Loucy (cell line): ENCODE results near the gene SAMD7.

ENCODE experiments used
- H2AFZ ChIP-seq: fragments of 200-600 bp; sonication (generic); 2 replicates; pipeline ENCODE4 v1.6.0; 2016; ENCODE audit warnings: antibody characterized with exemption, mild to moderate bottlenecking, low read length, moderate library complexity
- H3F3A ChIP-seq: fragments of 200-600 bp; 2 replicates; pipeline ENCODE4 v1.6.0; 2016; ENCODE audit warnings: antibody characterized with exemption, low read depth, mild to moderate bottlenecking
- H3K27me3 ChIP-seq: fragments of 200-600 bp; sonication (generic); 2 replicates; pipeline ENCODE4 v1.6.1; 2014; ENCODE audit warnings: low read length, mild to moderate bottlenecking; ENCODE audit not compliant: insufficient read depth, poor library complexity, severe bottlenecking
- H3K36me3 ChIP-seq: fragments of 200-600 bp; sonication (generic); 2 replicates; pipeline ENCODE4 v1.6.1; 2016; ENCODE audit warnings: low read length; ENCODE audit not compliant: insufficient read depth
- H3K4me1 ChIP-seq: fragments of 200-600 bp; sonication (generic); 2 replicates; pipeline ENCODE4 v1.5.1; 2014; ENCODE audit warnings: low read length, mild to moderate bottlenecking; ENCODE audit not compliant: insufficient read depth, poor library complexity, severe bottlenecking
- H3K4me2 ChIP-seq: fragments of 200-600 bp; sonication (generic); 2 replicates; pipeline ENCODE4 v1.6.0; 2014; ENCODE audit warnings: antibody characterized with exemption, low read length, low read depth, mild to moderate bottlenecking; ENCODE audit not compliant: poor library complexity, severe bottlenecking
- H3K4me3 ChIP-seq: fragments of 200-600 bp; sonication (generic); 2 replicates; pipeline ENCODE4 v1.5.1; 2014; ENCODE audit warnings: low read length, mild to moderate bottlenecking, mixed read lengths; ENCODE audit not compliant: poor library complexity, severe bottlenecking
- H3K79me2 ChIP-seq: fragments of 200-600 bp; sonication (generic); 2 replicates; pipeline ENCODE4 v1.6.1; 2014; ENCODE audit warnings: low read length; ENCODE audit not compliant: insufficient read depth
- H3K9ac ChIP-seq: fragments of 200-600 bp; sonication (generic); 2 replicates; pipeline ENCODE4 v1.6.0; 2014; ENCODE audit warnings: mild to moderate bottlenecking, low read depth, low read length, moderate library complexity; ENCODE audit not compliant: poor library complexity, severe bottlenecking
- H3K9me2 ChIP-seq: fragments of 200-600 bp; sonication (generic); replicated peaks from 2 replicates; pipeline ENCODE4 v1.6.1; 2016; ENCODE audit warnings: low read depth, low read length, mixed read lengths
- H3K9me3 ChIP-seq: fragments of 200-600 bp; sonication (generic); 2 replicates; pipeline ENCODE4 v1.6.1; 2014; ENCODE audit warnings: mild to moderate bottlenecking, antibody characterized with exemption, low read length, low read depth; ENCODE audit not compliant: insufficient read depth
- H4K20me1 ChIP-seq: fragments of 200-600 bp; sonication (generic); 2 replicates; pipeline ENCODE4 v1.6.0; 2014; ENCODE audit warnings: antibody characterized with exemption, low read length, mild to moderate bottlenecking; ENCODE audit not compliant: insufficient read depth, poor library complexity, severe bottlenecking
- CTCF ChIP-seq: fragments of 200-600 bp; sonication (generic); conservative IDR thresholded peaks from 2 replicates; pipeline ENCODE4 v1.5.1; 2014; ENCODE audit warnings: mild to moderate bottlenecking, antibody characterized with exemption, low read length
- EZH2phosphoT487 ChIP-seq: fragments of 200-600 bp; IDR thresholded peaks from 2 replicates; pipeline ENCODE4 v1.6.1; 2018; ENCODE audit warnings: antibody characterized with exemption, mild to moderate bottlenecking, moderate library complexity, borderline replicate concordance

SAMD7 gene

GRCh38 chr3:169868369-169868768 lies 43.0 kb upstream of the SAMD7 start:
- H3K9me3 ChIP-seq, result no peaks in the 10 kb centered on the region

GRCh38 chr3:169869484-169870220 lies 41.7 kb upstream of the SAMD7 start, which contains the start of gene LRRC31:
LRRC31 (minus strand) TSS chr3:169869935; CDS start chr3:169869807, 128 bp downstream.
- peaks cover 18% of the 10 kb centered on the region for H3K27me3 ChIP-seq
- no peaks in the 10 kb centered on the region for H3K79me2 ChIP-seq
- H3F3A ChIP-seq, result no peaks in the 10 kb centered on the region
- peaks cover 8% of the 10 kb centered on the region for H3K4me1 ChIP-seq
- H3K9ac ChIP-seq, result no peak within 1 kb of the TSS
- no peaks in the 10 kb centered on the region for H3K9me2 ChIP-seq
- H3K4me2 ChIP-seq, result no peak within 1 kb of the TSS
- H2AFZ ChIP-seq, result no peak within 1 kb of the TSS
- no peaks in the 10 kb centered on the region for H3K36me3 ChIP-seq
- no peak within 1 kb of the TSS for H3K4me3 ChIP-seq
- no peaks in the 10 kb centered on the region for H3K9me3 ChIP-seq
- TF ChIP-seq CTCF, result no peak
- no peak for TF ChIP-seq EZH2phosphoT487
- H4K20me1 ChIP-seq, result no peaks in the 10 kb centered on the region

More at GRCh38 chr3:169868369-169868768, 43.0 kb upstream of the SAMD7 start:
- no peaks in the 10 kb centered on the region for H3K36me3 ChIP-seq
- H4K20me1 ChIP-seq, result no peaks in the 10 kb centered on the region
- H3F3A ChIP-seq, result no peaks in the 10 kb centered on the region
- H3K79me2 ChIP-seq, result no peaks in the 10 kb centered on the region
- peaks cover 29% of the 10 kb centered on the region for H3K27me3 ChIP-seq
- no peak overlapping the region for H3K4me3 ChIP-seq
- H2AFZ ChIP-seq, result no peak overlapping the region
- peaks cover 8% of the 10 kb centered on the region for H3K4me1 ChIP-seq
- no peak overlapping the region for H3K4me2 ChIP-seq
- TF ChIP-seq EZH2phosphoT487, result no peak
- no peak for TF ChIP-seq CTCF
- no peaks in the 10 kb centered on the region for H3K9me2 ChIP-seq
- no peak overlapping the region for H3K9ac ChIP-seq

- no peak for TF ChIP-seq CTCF
- no peak for TF ChIP-seq EZH2phosphoT487
- Histone ChIP-seq H4K20me1 (no peaks in the 10 kb centered on the region), H3K36me3 (no peaks in the 10 kb centered on the region), H3K4me3 (no peak overlapping the region), H2AFZ (no peak overlapping the region), H3F3A (no peaks in the 10 kb centered on the region), H3K4me2 (peak overlapping the region; percentile 28), H3K27me3 (peaks cover 2% of the 10 kb centered on the region), H3K9me3 (no peaks in the 10 kb centered on the region), H3K4me1 (peaks cover 8% of the 10 kb centered on the region), H3K9me2 (no peaks in the 10 kb centered on the region), H3K79me2 (no peaks in the 10 kb centered on the region), H3K9ac (no peak overlapping the region)
Measured at GRCh38 chr3:169871129-169871886, 40.1 kb upstream of the SAMD7 start.
